ENCODE results near the gene AMER2. TPM values are rescaled to one million over a fixed set of nuclear protein-coding genes. Genes with fewer than 3 reads are reported as not detected.

The AMER2 gene
- polyA plus RNA-seq, 4 donors, result 0.32 to 0.36 (median 0.32) TPM

Other genes starting within 250 kb of the AMER2 start
- 1 to 10 TPM in 3 of 4 donors, under 1 TPM in 1; 0.81 to 1.7 (median 1.1) TPM for gene PABPC3, start 76.2 kb downstream of the AMER2 start, polyA plus RNA-seq (ENCODE audit: insufficient read length in 4 of 4)
- gene MTMR6, start 115.2 kb upstream of the AMER2 start, polyA plus RNA-seq (ENCODE audit: insufficient read length in 4 of 4), result 10 to 100 TPM; 18.1 to 24.4 (median 19.8) TPM
- gene NUP58, start 129.3 kb upstream of the AMER2 start, polyA plus RNA-seq (ENCODE audit: insufficient read length in 4 of 4), result 10 to 100 TPM; 43.5 to 60.5 (median 47.0) TPM
- 10 to 100 TPM in 1 of 4 donors, 1 to 10 TPM in 3; 5.2 to 11.3 (median 6.8) TPM for gene ATP8A2, start 199.7 kb upstream of the AMER2 start, polyA plus RNA-seq (ENCODE audit: insufficient read length in 4 of 4)

Measured in left renal pelvis (tissue), 4 donors.